Urothelium cell line (cell line): Measurements from ENCODE around the gene STK32B.

Source experiments
- DNase-seq: peaks from one replicate; pipeline ENCODE4 v3.0.0; 2011; ENCODE audit warnings: low spot score, mixed read lengths
- FAIRE-seq: peaks from 2 replicates; lab custom pipeline; 2011; peaks lifted over from hg19 to GRCh38; lab: Jason Lieb, UNC

STK32B gene

DNA sequence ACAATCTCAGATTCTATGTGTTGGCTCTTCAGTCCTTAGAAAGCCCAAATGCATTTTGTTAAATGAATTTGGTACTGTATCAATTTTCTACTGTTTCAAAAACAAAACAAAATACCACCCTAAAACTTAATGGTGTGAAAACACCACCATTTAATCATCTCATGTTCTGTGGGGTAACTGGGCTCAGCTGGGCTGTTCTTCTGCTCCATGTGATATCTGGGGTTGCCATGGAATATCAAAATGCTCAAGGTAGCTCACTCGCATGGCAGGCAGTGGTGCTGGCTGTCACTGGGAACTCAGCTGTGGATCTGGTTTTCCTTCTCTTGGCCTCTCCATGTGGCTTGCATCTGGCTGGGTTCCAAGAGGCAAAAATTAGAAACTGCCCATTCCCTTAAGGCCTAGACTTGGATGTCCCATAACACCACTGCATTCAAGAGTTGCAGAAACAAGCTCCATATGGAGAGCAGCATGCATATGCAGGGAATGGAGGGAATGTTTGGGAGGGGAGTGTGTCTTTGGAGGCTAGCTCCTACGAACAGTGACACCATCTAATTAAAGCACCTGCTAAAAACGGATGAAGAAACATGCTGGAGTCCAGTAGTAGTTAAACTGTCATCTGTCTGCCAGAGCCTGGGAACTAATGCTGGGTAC lies 279.2 kb downstream of the STK32B start:
- DNase-seq (no peak), FAIRE-seq (no peak)

DNA sequence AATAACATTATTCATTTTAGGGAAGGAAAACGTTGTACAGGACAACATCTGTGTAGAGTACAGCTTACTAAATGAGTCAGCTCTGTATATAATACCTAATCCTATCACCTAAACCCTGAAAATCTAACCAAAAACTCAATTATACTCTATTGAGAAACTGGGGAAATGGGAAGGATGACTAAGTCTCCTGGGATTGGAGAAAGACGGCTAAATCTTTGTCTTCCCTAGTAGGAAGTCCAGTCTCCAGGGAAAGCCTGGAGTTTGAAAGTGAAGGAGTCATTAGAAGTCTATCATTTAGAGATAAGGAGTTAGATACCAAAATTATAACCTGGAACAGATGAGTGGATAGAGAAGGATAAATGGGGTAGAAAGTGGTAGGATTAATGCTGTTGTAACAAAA lies 286.5 kb downstream of the STK32B start:
- no peak for DNase-seq
- FAIRE-seq = no peak

DNA sequence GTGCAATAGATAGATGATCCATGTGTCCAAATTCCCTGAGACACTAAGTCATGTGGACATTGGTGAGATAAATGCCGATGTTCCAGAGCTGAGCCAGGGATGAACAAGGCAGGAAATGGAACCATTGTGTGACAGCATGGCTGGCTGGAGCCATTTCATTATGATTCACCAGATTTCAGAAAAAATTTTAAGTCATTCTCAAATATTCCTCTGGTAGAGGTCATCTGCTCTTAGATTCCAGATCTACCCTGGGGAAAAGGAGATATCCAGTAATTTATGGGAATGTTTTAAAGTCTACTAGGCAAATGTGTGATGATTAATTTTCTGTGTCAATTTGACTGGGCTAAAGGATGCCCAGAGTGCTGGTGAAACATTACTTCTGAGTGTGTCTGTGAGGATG lies 287.3 kb downstream of the STK32B start:
- DNase-seq (no peak), FAIRE-seq (no peak)

DNA sequence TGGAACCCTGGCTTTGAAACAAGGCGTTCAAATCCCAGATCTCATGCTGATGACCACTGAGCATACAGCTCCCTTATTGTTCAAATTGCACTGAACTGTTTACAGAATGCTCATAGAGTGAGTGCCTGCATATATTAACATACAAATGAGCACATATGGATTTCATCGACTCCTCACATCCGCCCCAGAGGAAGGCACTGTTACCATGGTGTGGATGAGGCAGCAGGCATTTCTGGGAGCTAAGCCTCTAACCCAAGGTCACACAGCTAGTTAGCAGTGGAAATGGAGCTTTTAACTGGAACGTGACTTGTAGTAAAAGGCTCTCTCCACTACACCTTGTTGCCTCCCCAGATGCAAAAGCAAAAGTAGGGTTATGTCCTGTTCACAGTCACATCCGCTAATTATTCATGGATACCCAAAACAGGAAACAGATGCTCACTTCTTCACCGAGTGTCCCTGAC lies 289.7 kb downstream of the STK32B start:
- DNase-seq = no peak
- FAIRE-seq = no peak

DNA sequence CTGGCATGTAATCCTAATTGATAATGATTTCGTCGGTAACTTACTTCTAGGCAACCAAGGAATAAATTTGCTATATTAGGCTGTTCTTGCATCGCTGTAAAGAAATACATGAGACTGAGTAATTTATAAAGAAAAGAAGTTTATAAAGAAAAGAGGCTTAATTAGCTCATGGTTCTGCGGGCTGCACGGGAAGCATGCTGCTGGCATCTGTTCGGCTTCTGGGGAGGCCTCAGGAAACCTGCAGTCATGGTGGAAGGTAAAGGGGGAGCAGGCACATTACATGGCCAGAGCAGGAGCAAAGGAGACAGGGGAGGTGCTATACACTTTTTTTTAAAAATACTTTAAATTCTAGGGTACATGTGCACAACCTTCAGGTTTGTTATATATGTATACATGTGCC lies 290.2 kb downstream of the STK32B start:
- no peak for FAIRE-seq
- DNase-seq = no peak

DNA sequence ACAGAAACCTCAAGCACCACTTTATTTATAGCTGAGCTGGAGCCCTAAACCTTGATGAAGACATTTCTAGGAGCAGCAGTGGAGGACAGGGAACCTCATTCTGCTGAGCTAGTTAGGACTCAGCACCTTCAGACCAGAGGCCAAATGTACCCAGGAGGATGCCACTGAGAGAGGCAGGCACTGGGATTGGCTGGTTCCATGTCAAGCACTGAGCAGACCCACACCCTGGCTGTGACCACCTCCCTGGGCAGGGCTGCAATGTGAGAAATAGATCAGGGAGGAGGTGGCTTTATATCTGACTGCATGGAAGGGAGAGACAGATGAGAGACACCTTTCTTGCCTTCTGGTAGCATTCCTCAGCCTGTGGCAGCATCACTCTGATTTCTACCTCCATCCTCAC lies 304.6 kb downstream of the STK32B start:
- DNase-seq = no peak

DNA sequence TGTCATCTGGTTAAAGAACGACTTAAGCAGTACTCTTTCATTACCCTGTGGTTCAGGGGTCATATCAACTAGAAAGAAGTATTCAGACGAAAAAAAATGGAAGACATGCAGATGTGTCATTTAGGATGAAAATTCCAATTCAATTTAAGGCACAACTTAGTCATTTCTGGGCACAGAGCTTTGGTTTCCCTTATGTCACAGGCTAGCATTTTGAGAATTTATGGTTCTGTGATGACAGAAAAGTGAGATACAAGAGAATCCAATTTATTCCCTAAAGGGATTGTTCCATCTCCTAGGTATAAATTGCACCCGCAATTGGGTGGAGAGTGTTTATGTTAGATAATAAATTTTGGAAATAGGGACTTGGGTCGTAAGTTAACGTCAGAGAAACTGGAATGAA lies 306.6 kb downstream of the STK32B start:
- FAIRE-seq (no peak), DNase-seq (no peak)

More for the DNA sequence above, 304.6 kb downstream of the STK32B start:
- FAIRE-seq = no peak

DNA sequence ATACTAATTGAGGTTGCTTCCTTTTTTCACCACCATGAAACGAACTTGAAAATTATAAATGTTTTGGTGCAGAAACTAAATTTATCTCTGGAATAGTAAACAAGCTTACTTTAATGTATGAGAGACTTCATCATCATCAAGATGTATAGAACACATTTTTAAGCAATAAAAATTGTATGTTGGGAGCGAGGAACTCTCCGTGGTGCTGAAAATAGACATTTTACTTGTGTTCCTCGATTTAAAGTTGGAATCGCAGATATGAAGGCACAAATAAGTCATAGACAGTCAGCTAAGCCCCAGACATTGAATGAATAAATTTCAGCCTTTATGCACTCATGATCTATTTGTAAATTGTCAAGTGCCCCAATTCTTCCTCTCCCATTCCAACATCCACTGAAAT lies 310.7 kb downstream of the STK32B start:
- DNase-seq (no peak), FAIRE-seq (no peak)

DNA sequence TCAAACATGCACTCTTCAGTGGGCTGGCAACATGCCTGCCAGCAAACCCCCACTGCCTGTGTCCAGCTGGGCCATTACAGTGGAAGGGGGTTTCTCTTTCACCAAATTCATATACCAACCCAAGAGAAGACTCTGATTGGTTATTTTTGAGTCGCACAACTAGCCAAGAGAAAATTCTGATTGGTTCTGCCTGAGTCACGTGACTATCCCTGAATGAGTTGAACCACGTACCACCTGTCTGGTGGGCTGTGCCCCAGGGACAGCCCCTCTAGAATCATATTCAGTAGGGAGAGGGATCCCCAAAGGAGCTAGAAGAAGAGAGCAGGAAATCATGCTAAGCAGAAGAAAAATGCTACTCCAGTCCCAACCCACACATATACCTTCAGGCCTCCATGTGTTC lies 313.1 kb downstream of the STK32B start:
- FAIRE-seq (no peak), DNase-seq (no peak)

DNA sequence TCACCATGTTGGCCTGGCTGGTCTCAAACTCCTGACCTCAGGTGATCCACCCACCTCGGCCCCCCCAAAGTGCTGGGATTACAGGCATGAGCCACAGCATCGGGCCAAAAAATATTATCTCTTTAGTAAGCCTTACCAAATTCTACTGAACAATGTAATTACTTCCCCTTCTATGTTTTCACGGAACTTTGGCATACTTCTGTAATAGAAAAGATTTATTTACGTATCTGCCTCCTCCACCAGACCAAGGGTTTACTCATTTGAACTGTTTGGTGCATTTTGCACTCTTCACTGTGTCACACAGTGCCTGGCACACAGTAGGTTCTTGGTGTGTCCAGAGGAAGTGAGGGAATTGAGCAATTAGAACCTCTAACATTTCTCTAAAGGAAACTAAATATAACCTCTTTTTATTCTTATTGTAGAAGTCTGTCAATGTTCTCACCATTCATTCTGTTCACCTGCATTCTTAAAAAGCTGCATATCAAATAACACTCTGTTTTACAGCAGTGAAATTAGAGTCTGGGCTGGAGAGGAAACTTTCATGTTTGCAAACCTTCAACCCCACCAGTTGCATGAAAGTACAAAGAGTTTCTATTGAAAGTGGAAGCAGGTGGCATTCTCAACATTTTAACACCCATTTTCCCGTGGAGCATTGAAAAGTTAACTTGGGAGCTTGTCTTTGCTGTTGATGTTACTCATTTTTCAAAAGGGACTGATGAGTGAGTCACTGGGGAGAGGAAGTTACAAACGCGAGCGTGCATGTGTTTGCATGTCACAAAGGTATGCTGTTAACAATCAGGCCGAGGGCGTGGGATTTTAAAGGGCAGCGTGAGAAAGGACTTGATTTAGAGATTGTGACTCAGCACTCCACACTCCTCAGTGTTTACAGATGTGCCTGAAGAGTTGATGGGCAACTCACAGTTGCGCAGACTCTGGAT lies 314.1 kb downstream of the STK32B start:
- DNase-seq (peak; percentile 65), FAIRE-seq (peak; percentile 61)

DNA sequence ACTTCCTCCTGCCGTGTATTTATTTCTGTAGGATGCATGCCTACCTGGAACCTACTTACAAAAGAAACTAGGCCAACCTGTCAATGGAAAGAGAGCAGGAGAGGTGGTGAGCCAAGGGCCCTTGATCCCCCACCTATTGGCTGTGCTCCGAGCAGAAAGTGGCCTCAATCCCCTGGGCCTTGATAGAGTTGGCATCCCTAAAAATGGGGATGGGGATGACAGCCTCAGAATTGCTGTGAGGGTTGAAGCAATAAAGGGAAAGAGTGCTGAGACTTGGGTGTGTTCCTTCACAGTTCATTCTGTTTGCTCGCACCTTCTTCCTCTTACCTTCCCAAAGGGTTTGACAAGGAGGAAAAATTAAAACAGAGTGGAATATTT lies 314.7 kb downstream of the STK32B start:
- DNase-seq (no peak), FAIRE-seq (no peak)

DNA sequence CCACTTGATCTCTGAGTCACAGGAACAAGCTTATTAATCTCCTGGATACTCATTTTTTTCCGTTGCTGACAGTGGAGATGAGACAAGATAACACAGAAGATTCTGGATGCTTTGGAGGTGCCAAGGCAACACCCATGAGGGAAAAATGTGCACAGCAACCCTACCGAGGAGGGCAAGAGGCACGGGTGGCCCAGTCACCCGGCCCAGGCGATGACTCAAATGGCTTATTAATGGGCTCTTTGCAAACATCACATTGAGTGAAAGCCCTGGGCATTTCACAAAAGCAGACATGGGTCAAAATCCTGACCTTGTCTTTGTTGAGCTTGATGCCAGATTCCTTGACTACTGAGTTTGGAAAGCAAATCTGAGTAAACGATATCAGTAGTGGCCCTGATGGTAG lies 315.1 kb downstream of the STK32B start:
- DNase-seq = no peak
- FAIRE-seq = no peak

DNA sequence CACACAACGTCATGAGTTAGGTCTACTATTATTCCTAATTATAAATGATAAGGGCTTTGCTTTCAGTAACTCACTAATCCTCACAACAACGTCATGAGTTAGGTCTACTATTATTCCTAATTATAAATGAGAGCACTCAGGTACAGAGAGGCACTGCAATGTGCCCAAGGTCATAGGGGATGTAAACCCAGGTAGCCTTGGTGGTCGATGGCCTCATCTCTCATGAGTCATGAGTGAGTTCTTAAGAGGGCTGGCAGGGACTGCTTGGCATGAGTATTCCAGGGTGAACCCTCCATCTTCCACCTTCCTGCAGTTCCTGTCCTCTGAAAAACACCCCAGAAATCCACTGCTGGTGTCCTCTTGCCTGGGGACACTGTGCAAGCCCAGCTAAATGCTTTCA lies 317.1 kb downstream of the STK32B start:
- DNase-seq (no peak), FAIRE-seq (no peak)

DNA sequence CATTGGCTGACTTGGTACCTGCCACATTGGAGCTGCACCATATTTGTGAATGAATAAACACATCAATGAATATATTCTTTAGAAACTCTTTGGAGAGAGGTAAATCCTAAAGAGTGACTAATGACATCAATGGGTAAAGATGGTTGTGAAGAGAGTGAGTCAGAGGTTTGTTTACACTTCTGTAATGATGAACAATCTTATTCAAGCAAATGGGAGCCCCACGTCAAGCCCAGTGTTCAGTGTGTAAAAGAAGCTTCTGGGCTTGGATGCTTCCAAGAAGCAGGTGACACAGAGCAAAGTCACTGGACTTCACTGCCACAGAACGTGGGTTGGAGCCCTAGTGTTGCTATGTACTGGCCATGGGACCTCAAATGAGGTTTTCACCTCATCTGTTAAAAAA lies 319.0 kb downstream of the STK32B start:
- FAIRE-seq (no peak), DNase-seq (peak; percentile 29)

DNA sequence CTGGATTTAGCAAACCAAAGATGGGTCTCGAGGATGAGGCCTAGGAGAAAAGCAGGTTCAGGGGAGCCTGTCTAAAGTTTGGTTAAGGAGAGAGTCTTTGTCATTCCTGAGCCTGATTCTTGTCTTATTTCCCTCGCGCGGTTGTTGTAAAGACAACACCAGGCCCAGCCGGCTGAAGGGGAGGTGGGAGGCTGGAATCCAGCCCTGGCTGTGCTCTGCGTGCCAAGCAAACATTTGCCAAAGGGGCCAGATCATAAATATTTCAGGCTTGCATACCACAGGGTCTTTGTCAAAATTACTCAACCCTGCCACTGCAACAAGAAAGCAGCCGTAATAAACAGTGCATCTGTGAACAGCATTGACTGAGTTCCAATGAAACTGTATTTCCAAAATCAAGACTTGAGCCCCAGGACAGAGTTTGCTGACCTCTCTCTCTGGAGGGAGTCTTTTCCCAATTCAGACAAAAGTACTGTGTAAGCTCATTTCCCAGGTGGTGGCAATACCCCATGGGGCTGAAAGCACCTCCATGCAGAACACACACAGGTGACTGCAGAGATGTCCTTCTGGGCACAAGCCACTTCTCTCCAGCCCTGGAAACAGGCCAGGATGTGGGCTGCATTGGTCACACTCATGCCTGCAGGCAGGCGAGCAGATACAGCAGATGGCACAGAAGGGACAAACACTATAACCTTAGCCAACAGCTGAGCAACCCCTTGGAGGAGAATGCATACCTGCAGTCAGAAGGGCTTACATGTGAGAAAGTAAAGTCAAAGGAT lies 320.3 kb downstream of the STK32B start:
- FAIRE-seq = no peak
- DNase-seq = no peak

DNA sequence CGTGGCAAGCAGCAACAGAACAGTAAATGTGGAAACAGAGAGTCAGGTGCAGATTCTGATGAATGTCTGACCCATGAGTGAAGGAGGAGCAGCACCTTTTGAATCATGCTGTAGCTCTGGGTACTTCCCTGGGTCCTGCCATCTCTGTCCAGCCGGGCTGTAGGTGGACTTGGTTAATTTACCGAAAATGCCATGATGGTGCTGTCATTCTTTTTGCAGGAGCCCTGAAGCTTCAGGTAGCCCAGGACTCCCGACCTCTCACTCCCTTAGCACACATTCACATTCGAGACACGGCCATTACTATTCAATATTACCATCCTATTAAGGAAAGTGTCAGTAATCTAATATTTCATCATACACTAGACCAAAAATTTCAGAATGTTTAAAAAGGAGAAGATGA lies 320.9 kb downstream of the STK32B start:
- FAIRE-seq = no peak
- DNase-seq = no peak

DNA sequence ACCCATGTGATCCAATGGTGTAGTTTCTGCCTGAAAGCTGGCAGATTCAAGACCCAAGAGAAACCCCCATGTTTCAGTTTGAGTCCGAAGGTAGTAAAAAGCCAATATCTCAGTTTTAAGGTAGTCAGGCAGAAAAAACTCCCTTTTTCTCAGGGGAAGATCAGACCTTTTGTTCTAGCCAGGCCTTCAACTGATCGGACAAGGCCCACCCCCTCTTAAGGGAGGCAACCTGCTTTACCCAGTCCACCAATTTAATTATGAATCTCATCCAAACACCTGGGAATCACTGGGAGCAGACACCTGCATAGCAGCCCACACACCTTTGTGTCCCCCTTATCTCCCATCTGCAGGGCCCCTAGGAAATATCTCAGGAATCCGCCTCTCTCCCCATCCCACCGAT lies 322.0 kb downstream of the STK32B start:
- DNase-seq (no peak), FAIRE-seq (no peak)

DNA sequence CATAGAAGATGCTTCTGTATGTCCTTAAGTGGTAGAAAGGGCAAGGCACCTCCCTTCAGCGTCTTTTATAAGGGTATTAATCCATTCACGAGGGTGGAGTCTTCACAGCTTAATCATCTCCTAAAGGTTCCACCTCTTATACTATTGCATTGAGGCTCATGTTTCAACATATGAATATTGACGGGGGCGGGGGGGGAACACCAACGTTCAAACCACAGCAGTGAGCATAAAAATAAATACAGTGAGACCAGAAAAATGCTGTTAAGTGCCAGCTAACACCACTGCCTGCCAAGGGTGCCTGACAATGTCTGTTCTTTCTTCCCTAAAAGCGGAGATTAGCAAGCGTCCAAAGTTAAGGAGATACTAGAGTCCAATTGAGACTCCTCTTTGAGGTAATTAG lies 323.3 kb downstream of the STK32B start:
- DNase-seq (no peak), FAIRE-seq (no peak)

DNA sequence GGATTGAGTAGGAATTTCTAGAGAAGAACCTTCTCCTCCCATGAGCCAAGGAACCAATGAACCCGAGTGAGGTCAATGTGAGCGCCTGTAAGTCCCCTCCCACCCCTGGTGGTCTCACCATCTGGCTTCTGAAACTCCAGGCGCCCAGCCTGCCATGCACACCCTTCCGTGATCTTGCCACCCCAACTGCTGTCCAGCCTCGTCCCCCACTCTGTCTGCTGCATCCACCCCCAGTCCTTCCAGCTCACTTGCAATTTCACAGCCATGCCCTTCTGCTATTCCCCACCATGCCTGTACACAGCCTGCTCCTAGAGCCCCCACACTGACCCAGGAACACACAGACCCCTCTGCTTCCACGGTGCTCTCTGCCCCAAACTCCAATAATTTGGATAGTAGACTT lies 323.7 kb downstream of the STK32B start:
- no peak for FAIRE-seq
- DNase-seq = no peak

DNA sequence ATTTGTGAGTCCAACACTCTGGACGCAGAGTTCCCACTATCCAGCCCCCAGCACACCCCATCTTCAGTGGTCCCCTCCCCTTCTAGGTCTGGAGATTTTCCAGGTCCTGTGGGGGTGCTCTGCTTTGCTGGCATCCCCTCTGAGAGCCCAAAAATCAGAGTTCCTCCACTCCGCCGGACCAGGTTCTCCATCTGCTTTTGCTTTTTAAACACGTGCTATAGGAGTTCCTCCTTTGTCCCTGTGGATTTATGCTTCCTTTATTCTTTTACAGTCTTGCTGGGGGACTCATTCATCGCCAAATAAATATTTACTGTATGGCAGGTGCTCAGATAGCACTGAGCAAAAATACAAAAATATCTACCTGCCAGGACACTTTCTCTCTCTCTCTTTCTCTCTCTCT lies 324.7 kb downstream of the STK32B start:
- FAIRE-seq (no peak), DNase-seq (no peak)

DNA sequence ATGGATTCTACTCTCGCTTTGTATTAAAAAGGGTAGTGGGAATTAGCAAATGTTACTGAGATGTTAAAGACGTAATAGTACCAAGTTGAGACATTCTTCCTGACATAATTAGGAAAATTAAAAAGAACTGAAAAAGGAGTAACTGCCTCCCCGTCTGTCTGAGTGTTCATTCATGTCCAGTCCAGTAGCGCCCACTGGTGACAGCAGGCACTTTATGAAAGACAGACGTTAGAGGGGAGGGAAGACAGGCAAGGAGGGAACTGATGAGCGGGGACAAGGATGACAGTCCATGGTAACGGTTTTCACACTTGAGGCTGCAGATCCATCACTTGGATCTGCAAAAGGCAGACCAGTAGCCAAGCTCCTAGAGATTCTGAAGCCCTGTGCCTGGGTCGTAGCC lies 326.7 kb downstream of the STK32B start:
- DNase-seq = no peak
- FAIRE-seq = no peak

DNA sequence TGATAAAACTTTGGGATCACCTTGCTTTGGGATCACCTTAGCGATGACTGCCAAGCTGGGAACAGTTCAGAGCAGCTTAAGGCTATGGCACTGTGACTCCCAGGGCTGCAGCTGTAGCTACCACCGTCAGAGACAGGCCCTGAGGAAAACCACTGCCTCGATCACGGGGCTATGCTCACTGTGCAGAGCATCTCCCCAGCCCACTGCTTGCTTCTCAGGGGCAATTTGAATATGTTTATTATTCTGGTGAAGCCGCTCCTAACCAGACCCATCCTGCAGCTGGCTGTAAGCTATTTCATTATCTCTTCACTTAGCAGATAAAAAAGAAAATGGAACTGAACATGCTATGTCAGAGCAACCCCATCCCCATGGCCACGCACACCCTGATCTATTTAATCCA lies 328.6 kb downstream of the STK32B start:
- FAIRE-seq (no peak), DNase-seq (no peak)
